Renal cortex interstitium (tissue), 11 donors: Measurements from ENCODE around the gene JMJD8. TPM values are rescaled to one million over a fixed set of nuclear protein-coding genes. Genes with fewer than 3 reads are reported as not detected.
A peak's percentile ranks its signal among the peaks of the same experiment; 100 is the strongest.

Experiments used
- DNase-seq, 11 donors: peaks; one replicate each; pipeline ENCODE4 v3.0.0-alpha.2; 2013; ENCODE audit warnings: low read depth in 9 of 11, low spot score in 4 of 11; ENCODE audit errors: extremely low read depth in 1 of 11
- polyA plus RNA-seq, 3 donors: library from polyadenylated mRNA; unstranded; fragments of 120-200 nt; gene quantifications; one replicate each; pipeline ENCODE4 v1.2.1, GENCODE V29; 2013; ENCODE audit not compliant: insufficient read length in 3 of 3

The JMJD8 gene
- polyA plus RNA-seq, 3 donors: 48.7 to 73.8 (median 73.5) TPM

GRCh38 chr16:637081-638018 is 46.8 kb downstream of the JMJD8 start:
- DNase-seq: peak in 6 of 11 donors; percentile 64 to 87 (median 76)

DNA sequence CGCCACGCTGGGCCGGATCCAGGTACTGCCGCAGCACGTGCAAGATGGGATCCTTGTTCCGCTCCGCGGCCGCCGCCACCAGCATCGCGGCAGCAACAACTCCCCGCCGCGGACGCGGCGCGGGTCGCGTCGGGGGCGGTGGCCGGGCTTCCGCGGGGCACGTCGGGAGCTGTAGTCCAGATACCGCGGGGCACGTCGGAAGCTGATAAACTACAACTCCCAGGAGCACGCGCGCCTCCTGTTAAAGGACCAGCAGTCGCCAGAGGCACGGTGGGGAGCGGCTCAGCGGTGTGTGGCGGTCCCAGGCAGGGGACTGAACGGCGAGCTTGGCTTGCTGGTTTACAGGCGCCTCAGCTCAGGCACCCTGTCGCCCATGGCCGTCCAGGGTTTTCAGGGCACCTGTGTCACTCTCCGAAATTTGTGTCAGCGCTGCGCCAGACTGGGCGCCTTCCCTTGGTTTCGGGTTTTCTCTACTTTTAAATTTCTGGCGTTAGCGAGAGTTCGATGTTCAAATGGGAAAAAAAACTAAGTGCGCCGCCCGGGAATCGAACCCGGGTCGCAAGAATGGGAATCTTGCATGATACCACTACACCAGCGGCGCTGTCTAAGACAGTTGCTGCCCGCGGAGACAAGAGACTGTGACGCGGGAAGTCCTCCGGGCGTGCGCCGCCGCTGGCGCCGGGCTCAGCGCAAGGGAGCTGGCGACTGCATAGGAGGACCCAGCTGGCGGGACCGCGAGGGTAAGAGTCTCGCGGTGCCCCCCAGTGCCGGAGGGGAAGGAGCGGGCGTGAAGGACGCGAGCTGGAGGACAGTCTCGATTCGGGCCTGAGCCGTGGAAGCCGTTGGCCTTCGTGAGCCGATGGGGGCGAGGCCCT is 47.7 kb downstream of the JMJD8 start, which contains the start of gene METTL26:
METTL26 (minus strand) TSS at position 100 of the 875 bp plus-strand sequence; CDS start at position 85, 15 bp downstream.
- DNase-seq: peak; percentile 77 to 92 (median 89)

DNA sequence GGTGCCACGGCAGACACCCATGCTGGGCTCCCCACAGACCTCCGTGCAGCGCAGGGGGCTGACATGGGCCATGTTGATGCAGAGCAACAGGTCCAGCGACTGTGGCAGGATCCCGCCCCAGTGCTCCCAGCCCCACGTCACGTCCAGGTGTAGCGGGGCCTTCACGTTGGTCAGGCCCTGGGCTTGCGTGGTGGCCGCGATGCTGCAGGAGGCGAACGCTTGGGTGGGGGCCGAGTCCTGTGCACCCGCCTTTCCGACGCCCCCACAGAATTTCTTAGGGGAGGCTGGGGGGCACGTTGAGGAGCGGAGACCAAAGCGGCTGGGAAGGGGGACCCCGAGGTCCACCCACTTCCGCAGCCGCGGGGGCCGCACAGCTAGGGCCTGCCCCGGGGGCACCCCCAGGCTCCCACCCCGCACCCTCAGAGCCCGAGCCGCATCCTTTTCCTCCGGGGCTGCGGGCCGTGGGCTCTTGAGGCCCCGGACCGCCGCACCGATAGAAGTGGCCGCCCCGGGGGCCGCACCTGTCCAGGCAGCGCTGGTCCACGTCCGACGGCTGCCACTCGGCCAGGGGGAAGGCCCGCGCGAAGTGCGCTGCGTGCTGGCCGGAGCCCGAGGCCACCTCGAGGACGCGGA is 48.4 kb downstream of the JMJD8 start:
- no peak for DNase-seq

GRCh38 chr16:634996-635395 is 49.1 kb downstream of the JMJD8 start:
- DNase-seq: no peak

DNA sequence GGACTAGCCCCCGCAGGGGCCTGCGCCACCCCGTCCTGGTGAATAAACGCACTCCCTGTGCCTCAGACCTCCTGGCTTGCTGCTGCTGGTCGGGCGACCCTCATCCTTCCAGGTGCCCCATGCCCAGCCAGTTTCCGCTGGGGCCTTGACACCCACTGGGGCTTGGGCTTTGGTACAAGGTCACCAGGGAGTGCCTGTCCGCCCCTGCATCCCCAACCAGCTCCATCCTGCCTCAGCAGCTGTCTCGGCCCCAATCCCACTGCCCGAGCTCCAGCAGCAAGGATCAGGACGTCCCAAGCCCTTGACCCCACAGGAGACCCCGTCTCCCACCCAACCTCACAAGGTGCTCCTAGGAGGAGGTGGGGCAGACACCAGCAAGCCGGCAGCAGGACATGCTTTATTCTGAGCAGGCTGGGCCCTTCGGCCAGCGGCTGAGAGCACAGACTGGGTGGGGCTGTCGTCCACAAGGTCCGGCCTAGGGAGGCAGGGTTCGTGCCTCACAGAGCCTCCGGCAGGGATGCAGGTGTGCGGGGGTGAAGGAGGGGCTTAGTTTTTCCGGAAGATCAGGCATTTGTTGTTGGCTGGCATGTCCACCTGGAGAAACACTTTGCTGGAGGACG is 50.0 kb downstream of the JMJD8 start:
- no peak for DNase-seq

DNA sequence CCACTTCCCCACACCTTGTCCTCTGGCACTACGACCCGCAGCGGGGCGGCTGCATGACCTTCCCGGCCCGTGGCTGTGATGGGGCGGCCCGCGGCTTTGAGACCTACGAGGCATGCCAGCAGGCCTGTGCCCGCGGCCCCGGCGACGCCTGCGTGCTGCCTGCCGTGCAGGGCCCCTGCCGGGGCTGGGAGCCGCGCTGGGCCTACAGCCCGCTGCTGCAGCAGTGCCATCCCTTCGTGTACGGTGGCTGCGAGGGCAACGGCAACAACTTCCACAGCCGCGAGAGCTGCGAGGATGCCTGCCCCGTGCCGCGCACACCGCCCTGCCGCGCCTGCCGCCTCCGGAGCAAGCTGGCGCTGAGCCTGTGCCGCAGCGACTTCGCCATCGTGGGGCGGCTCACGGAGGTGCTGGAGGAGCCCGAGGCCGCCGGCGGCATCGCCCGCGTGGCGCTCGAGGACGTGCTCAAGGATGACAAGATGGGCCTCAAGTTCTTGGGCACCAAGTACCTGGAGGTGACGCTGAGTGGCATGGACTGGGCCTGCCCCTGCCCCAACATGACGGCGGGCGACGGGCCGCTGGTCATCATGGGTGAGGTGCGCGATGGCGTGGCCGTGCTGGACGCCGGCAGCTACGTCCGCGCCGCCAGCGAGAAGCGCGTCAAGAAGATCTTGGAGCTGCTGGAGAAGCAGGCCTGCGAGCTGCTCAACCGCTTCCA is 50.6 kb downstream of the JMJD8 start:
- DNase-seq: no peak

DNA sequence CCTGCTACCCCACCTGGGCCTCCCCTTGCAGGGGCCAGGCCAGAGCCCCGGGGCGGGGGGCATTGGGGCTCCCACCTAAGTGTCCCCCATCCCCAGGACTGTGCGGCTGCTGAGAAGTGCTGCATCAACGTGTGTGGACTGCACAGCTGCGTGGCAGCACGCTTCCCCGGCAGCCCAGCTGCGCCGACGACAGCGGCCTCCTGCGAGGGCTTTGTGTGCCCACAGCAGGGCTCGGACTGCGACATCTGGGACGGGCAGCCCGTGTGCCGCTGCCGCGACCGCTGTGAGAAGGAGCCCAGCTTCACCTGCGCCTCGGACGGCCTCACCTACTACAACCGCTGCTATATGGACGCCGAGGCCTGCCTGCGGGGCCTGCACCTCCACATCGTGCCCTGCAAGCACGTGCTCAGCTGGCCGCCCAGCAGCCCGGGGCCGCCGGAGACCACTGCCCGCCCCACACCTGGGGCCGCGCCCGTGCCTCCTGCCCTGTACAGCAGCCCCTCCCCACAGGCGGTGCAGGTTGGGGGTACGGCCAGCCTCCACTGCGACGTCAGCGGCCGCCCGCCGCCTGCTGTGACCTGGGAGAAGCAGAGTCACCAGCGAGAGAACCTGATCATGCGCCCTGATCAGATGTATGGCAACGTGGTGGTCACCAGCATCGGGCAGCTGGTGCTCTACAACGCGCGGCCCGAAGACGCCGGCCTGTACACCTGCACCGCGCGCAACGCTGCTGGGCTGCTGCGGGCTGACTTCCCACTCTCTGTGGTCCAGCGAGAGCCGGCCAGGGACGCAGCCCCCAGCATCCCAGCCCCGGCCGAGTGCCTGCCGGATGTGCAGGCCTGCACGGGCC is 51.4 kb downstream of the JMJD8 start:
- DNase-seq: no peak

DNA sequence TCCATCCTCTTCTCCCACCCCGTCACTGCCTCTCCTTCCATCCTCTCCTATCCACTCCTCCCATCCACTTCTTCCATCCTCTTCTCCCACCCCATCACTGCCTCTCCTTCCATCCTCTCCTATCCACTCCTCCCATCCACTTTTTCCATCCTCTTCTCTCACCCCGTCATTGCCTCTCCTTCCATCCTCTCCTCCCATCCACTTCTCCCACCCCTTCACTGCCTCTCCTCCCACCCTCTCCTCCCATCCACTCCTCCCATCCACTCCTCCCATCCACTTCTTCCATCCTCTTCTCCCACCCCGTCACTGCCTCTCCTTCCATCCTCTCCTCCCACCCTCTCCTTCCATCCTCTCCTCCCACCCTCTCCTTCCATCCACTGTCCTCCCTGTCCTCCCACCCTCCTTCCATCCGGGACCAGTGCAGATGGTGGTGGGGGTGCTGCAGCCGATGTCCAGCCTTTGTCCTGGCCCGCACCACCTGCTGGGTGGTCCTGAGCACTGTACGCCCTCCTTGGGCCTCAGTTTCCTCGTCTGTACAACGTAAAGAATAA is 52.3 kb downstream of the JMJD8 start:
- DNase-seq: no peak

Other genes starting within 250 kb of the JMJD8 start
- gene CAPN15, start 156.6 kb downstream of the JMJD8 start, polyA plus RNA-seq: 10 to 100 TPM; 23.2 to 37.7 (median 35.0) TPM
- gene PRR35, start 123.9 kb downstream of the JMJD8 start, polyA plus RNA-seq: 10 to 100 TPM in 2 of 3 donors, 1 to 10 TPM in 1; 5.7 to 14.0 (median 14.0) TPM
- gene NHLRC4, start 117.3 kb downstream of the JMJD8 start, polyA plus RNA-seq: 1 to 10 TPM; 5.1 to 8.9 (median 8.1) TPM
- 10 to 100 TPM; 49.0 to 82.6 (median 66.2) TPM for gene PIGQ, start 114.4 kb downstream of the JMJD8 start, polyA plus RNA-seq
- 10 to 100 TPM; 14.3 to 32.5 (median 23.6) TPM for gene RAB40C, start 94.3 kb downstream of the JMJD8 start, polyA plus RNA-seq
- 1 to 10 TPM; 1.3 to 2.0 (median 2.0) TPM for gene WFIKKN1, start 53.3 kb downstream of the JMJD8 start, polyA plus RNA-seq
- 10 to 100 TPM; 39.3 to 62.6 (median 60.9) TPM for gene METTL26, start 48.0 kb downstream of the JMJD8 start, polyA plus RNA-seq
- 10 to 100 TPM; 10.2 to 31.8 (median 22.6) TPM for gene MCRIP2, start 42.5 kb downstream of the JMJD8 start, polyA plus RNA-seq
- gene WDR90, start 35.0 kb downstream of the JMJD8 start, polyA plus RNA-seq: 10 to 100 TPM; 36.9 to 62.0 (median 48.4) TPM
- 100 to 1,000 TPM in 1 of 3 donors, 10 to 100 TPM in 2; 51.8 to 111 (median 92.9) TPM for gene RHOT2, start 16.2 kb downstream of the JMJD8 start, polyA plus RNA-seq
- 1 to 10 TPM in 2 of 3 donors, under 1 TPM in 1; 0.84 to 2.5 (median 2.3) TPM for gene RHBDL1, start 8.7 kb downstream of the JMJD8 start, polyA plus RNA-seq
- gene STUB1, start 3.9 kb downstream of the JMJD8 start, polyA plus RNA-seq: 100 to 1,000 TPM in 2 of 3 donors, 10 to 100 TPM in 1; 97.8 to 133 (median 126) TPM
- gene WDR24, start 6.1 kb upstream of the JMJD8 start, polyA plus RNA-seq: 10 to 100 TPM in 2 of 3 donors, 1 to 10 TPM in 1; 8.8 to 16.1 (median 14.2) TPM
- gene FBXL16, start 21.5 kb upstream of the JMJD8 start, polyA plus RNA-seq: 1 to 10 TPM in 1 of 3 donors, under 1 TPM in 2; 0.67 to 2.7 (median 0.92) TPM
- 10 to 100 TPM in 2 of 3 donors, 1 to 10 TPM in 1; 4.0 to 15.4 (median 11.3) TPM for gene METRN, start 30.8 kb upstream of the JMJD8 start, polyA plus RNA-seq
- gene ANTKMT, start 36.8 kb upstream of the JMJD8 start, polyA plus RNA-seq: 10 to 100 TPM; 10.4 to 22.6 (median 21.6) TPM
- 1 to 10 TPM; 1.5 to 3.6 (median 3.1) TPM for gene CCDC78, start 42.1 kb upstream of the JMJD8 start, polyA plus RNA-seq
- 10 to 100 TPM in 1 of 3 donors, 1 to 10 TPM in 2; 3.8 to 12.1 (median 5.1) TPM for gene HAGHL, start 42.8 kb upstream of the JMJD8 start, polyA plus RNA-seq
- 10 to 100 TPM; 22.7 to 42.3 (median 26.5) TPM for gene CIAO3, start 56.7 kb upstream of the JMJD8 start, polyA plus RNA-seq
- gene MSLN, start 76.4 kb upstream of the JMJD8 start, polyA plus RNA-seq: 10 to 100 TPM; 12.7 to 36.0 (median 18.1) TPM
- 10 to 100 TPM in 2 of 3 donors, 1 to 10 TPM in 1; 9.1 to 22.4 (median 16.7) TPM for gene RPUSD1, start 104.0 kb upstream of the JMJD8 start, polyA plus RNA-seq
- gene CHTF18, start 104.3 kb upstream of the JMJD8 start, polyA plus RNA-seq: 10 to 100 TPM; 22.3 to 35.4 (median 32.3) TPM
- under 1 TPM; 0.41 to 0.58 (median 0.47) TPM for gene GNG13, start 116.4 kb upstream of the JMJD8 start, polyA plus RNA-seq